HG03066 (cell line): ENCODE data around the gene KRT4.

Source experiments
- ATAC-seq: cut with Tn5 transposase; IDR thresholded peaks from one replicate; pipeline ENCODE4 v1.9.1; 2021; ENCODE audit warnings: low read depth; ENCODE audit not compliant: unreplicated experiment

KRT4 gene

GRCh38 chr12:52809166-52809565 lies 4.8 kb downstream of the KRT4 start:
- no peak for ATAC-seq

- ATAC-seq, result no peak
Measured at GRCh38 chr12:52808573-52809160, 5.2 kb downstream of the KRT4 start.

- no peak for ATAC-seq
Measured at GRCh38 chr12:52807544-52808470, 6.1 kb downstream of the KRT4 start.

- ATAC-seq, result no peak
Measured at GRCh38 chr12:52806821-52807543, 6.9 kb downstream of the KRT4 start.

GRCh38 chr12:52806169-52806811 lies 7.6 kb downstream of the KRT4 start:
- no peak for ATAC-seq

GRCh38 chr12:52805739-52806138 lies 8.2 kb downstream of the KRT4 start:
- ATAC-seq, result no peak

- ATAC-seq, result no peak
Measured at GRCh38 chr12:52805000-52805399, 8.9 kb downstream of the KRT4 start.

GRCh38 chr12:52802442-52802841 lies 11.5 kb downstream of the KRT4 start:
- no peak for ATAC-seq

- ATAC-seq, result no peak
Measured at GRCh38 chr12:52801773-52802172, 12.1 kb downstream of the KRT4 start.

- no peak for ATAC-seq
Measured at GRCh38 chr12:52800259-52800917, 13.5 kb downstream of the KRT4 start.

GRCh38 chr12:52799505-52800211 lies 14.3 kb downstream of the KRT4 start:
- no peak for ATAC-seq

- ATAC-seq, result no peak
Measured at GRCh38 chr12:52798671-52799504, 15.0 kb downstream of the KRT4 start.

- ATAC-seq, result no peak
Measured at GRCh38 chr12:52798003-52798670, 15.8 kb downstream of the KRT4 start.

GRCh38 chr12:52797529-52797894 lies 16.4 kb downstream of the KRT4 start:
- ATAC-seq, result no peak

GRCh38 chr12:52796839-52797528 lies 16.9 kb downstream of the KRT4 start:
- ATAC-seq, result no peak

GRCh38 chr12:52796429-52796794 lies 17.5 kb downstream of the KRT4 start:
- ATAC-seq, result no peak

- ATAC-seq, result no peak
Measured at GRCh38 chr12:52795694-52796428, 18.1 kb downstream of the KRT4 start, which contains the start of gene KRT3. TSS of gene KRT3 (minus strand) at chr12:52796117. CDS start at chr12:52796042, 75 bp downstream.
